Liver (tissue), 9 donors: ENCODE data around the gene PNKD. TPM values are rescaled to one million over a fixed set of nuclear protein-coding genes. Genes with fewer than 3 reads are reported as not detected.
A peak's percentile ranks its signal among the peaks of the same experiment; 100 is the strongest.

Source experiments
- DNase-seq: peaks from one replicate; pipeline ENCODE4 v3.0.0-alpha.2; 2017; ENCODE audit warnings: low spot score
- H3K27ac ChIP-seq, 2 donors: one replicate each; pipeline ENCODE4 v1.7.0; 2013; ENCODE audit warnings: inconsistent platforms in 2 of 2, low read length in 2 of 2, control low read depth in 1 of 2, low read depth in 1 of 2, mild to moderate bottlenecking in 1 of 2
- H3K27me3 ChIP-seq, 4 donors: one replicate each; pipeline versions ENCODE4 v1.6.1 to v1.7.0; 2013; ENCODE audit warnings: low read length in 3 of 4, inconsistent platforms in 1 of 4, mild to moderate bottlenecking in 1 of 4, moderate library complexity in 1 of 4; ENCODE audit not compliant: control insufficient read depth in 4 of 4, insufficient read depth in 4 of 4
- H3K36me3 ChIP-seq, 4 donors: one replicate each; pipeline versions ENCODE4 v1.6.1 to v1.7.0; 2013; ENCODE audit warnings: low read length in 3 of 4, mild to moderate bottlenecking in 3 of 4, low read depth in 1 of 4, moderate library complexity in 1 of 4; ENCODE audit not compliant: control insufficient read depth in 4 of 4, insufficient read depth in 3 of 4
- H3K4me1 ChIP-seq, 4 donors: one replicate each; pipeline versions ENCODE4 v1.6.1 to v1.7.0; 2013; ENCODE audit warnings: low read length in 3 of 4, mild to moderate bottlenecking in 3 of 4, moderate library complexity in 1 of 4; ENCODE audit not compliant: control insufficient read depth in 4 of 4, insufficient read depth in 4 of 4
- H3K4me3 ChIP-seq, 3 donors: one replicate each; pipeline versions ENCODE4 v1.6.1 to v1.7.0; 2013; ENCODE audit warnings: low read length in 3 of 3, control low read depth in 1 of 3, low read depth in 1 of 3, mild to moderate bottlenecking in 1 of 3
- H3K9ac ChIP-seq, 2 donors: one replicate each; pipeline ENCODE4 v1.7.0; 2013; ENCODE audit warnings: low read length in 2 of 2, mild to moderate bottlenecking in 2 of 2, moderate library complexity in 2 of 2, control low read depth in 1 of 2, low read depth in 1 of 2
- H3K9me3 ChIP-seq, 4 donors: one replicate each; pipeline versions ENCODE4 v1.6.1 to v1.7.0; 2013; ENCODE audit warnings: low read length in 3 of 4; ENCODE audit not compliant: control insufficient read depth in 4 of 4
- FOXA1 ChIP-seq: IDR thresholded peaks from 2 replicates; pipeline ENCODE4 v1.6.1; 2016; ENCODE audit warnings: antibody characterized with exemption
- FOXA2 ChIP-seq: IDR thresholded peaks from 2 replicates; pipeline ENCODE4 v1.6.1; 2016; ENCODE audit warnings: antibody characterized with exemption
- MAX ChIP-seq: IDR thresholded peaks from 2 replicates; pipeline ENCODE4 v1.6.1; 2016; ENCODE audit warnings: antibody characterized with exemption
- RAD21 ChIP-seq, 2 donors: IDR thresholded peaks; 2 replicates each; pipeline ENCODE4 v1.6.1; 2016; ENCODE audit warnings: antibody characterized with exemption in 2 of 2, mild to moderate bottlenecking in 2 of 2
- REST ChIP-seq: IDR thresholded peaks from 2 replicates; pipeline ENCODE4 v1.6.1; 2016; ENCODE audit warnings: antibody characterized with exemption, mild to moderate bottlenecking
- RXRA ChIP-seq, 2 donors: IDR thresholded peaks; 2 replicates each; pipeline ENCODE4 v1.6.1; 2017 to 2018; ENCODE audit warnings: antibody characterized with exemption in 2 of 2, mild to moderate bottlenecking in 1 of 2
- TAF1 ChIP-seq: conservative IDR thresholded peaks from 2 replicates; pipeline ENCODE4 v1.6.1; 2016; ENCODE audit warnings: antibody characterized with exemption, mild to moderate bottlenecking
- YY1 ChIP-seq: IDR thresholded peaks from 2 replicates; pipeline ENCODE4 v1.6.1; 2016; ENCODE audit warnings: antibody characterized with exemption, mild to moderate bottlenecking
- ZBTB33 ChIP-seq: IDR thresholded peaks from 2 replicates; pipeline ENCODE4 v1.6.1; 2016; ENCODE audit warnings: antibody characterized with exemption
- WGBS: extraction: QIAGEN DNeasy Blood & Tissue Kit; methylation state at CpG from one replicate; pipeline ENCODE4 v1.1.7; 2013; 5-methylcytosine and 5-hydroxymethylcytosine counted together
- polyA plus RNA-seq, 2 donors: library from polyadenylated mRNA; stranded (reverse) in 1 of 2; unstranded in 1 of 2; fragments of 200-250 nt in 1 of 2; fragments of >200 nt in 1 of 2; fragmentation: Nextera tagmentation in 1 of 2; extraction: Ambion mirVana in 1 of 2; gene quantifications; one replicate each; pipeline versions ENCODE4 v1.2.1 to v1.2.3, GENCODE V29; 2013 to 2015
- total RNA-seq, 2 donors: library from RNA; depleted of rRNA; stranded (reverse); fragments of >200 nt; gene quantifications; one replicate each; pipeline ENCODE4 v1.2.3, GENCODE V29; 2014
- donor health status: healthy.
- donor health status: healthy.
- donor health status: healthy.
- donor health status: healthy.
- donor health status: healthy.

The PNKD gene
- total and polyA plus RNA-seq, 4 donors, result 28.5 to 161 (median 94.9) TPM

GRCh38 chr2:218270721-218271486, 585 bp downstream of the PNKD start:
- Histone ChIP-seq H3K9me3 (no peaks in the 10 kb centered on the region), H3K4me1 (peaks cover 2 to 39% (median 31%) of the 10 kb centered on the region in 4 donors), H3K36me3 (peaks cover 7 to 34% (median 27%) of the 10 kb centered on the region in 4 donors), H3K9ac (peak overlapping the region; percentile 61 to 79), H3K27ac (peak overlapping the region; percentile 15 to 60), H3K4me3 (peak overlapping the region; percentile 73 to 98 (median 83)), H3K27me3 (no peaks in the 10 kb centered on the region)
- TF ChIP-seq TAF1 (no peak), RXRA (IDR thresholded peaks at IDR 0.05) (no peak), RAD21 (IDR thresholded peaks at IDR 0.05) (no peak), FOXA2 (no peak)
- no peak for DNase-seq
- 6% methylated on average over 23 of the region's 23 CpGs for WGBS

GRCh38 chr2:218271487-218271797, 1.1 kb downstream of the PNKD start:
- H3K27me3 ChIP-seq, result no peaks in the 10 kb centered on the region
- no peak for DNase-seq
- H3K36me3 ChIP-seq, result peaks cover 6 to 34% (median 30%) of the 10 kb centered on the region in 4 donors
- no peak for TF ChIP-seq RAD21 (IDR thresholded peaks at IDR 0.05)
- no peak for TF ChIP-seq RXRA (IDR thresholded peaks at IDR 0.05)
- no peak for TF ChIP-seq YY1
- no peak for TF ChIP-seq MAX
- no peak overlapping the region for H3K9ac ChIP-seq
- H3K4me3 ChIP-seq, result peak overlapping the region in 2 of 3 donors; percentile 73 to 83
- peaks cover 2 to 37% (median 30%) of the 10 kb centered on the region in 4 donors for H3K4me1 ChIP-seq
- 35% methylated on average over 4 of the region's 4 CpGs for WGBS
- no peaks in the 10 kb centered on the region for H3K9me3 ChIP-seq
- no peak overlapping the region for H3K27ac ChIP-seq

- no peak for DNase-seq
- no peaks in the 10 kb centered on the region for H3K27me3 ChIP-seq
- no peak overlapping the region for H3K9ac ChIP-seq
- peaks cover 8 to 34% (median 32%) of the 10 kb centered on the region in 4 donors for H3K36me3 ChIP-seq
- H3K4me3 ChIP-seq, result no peak overlapping the region
- H3K4me1 ChIP-seq, result peaks cover 2 to 37% (median 29%) of the 10 kb centered on the region in 4 donors
- TF ChIP-seq YY1 (no peak), REST (no peak), FOXA1 (no peak), ZBTB33 (no peak), MAX (no peak)
- no peaks in the 10 kb centered on the region for H3K9me3 ChIP-seq
- 65% methylated on average over 5 of the region's 5 CpGs for WGBS
- H3K27ac ChIP-seq, result peak overlapping the region; percentile 35 to 49
Observed at GRCh38 chr2:218271865-218272530, 1.7 kb downstream of the PNKD start.
